GM10847 (cell line): ENCODE measurements around the gene GNG4.

Experiments used
- POLR2A ChIP-seq: IDR thresholded peaks from 2 replicates; pipeline ENCODE4 v1.6.1; 2011; ENCODE audit not compliant: insufficient read length; ENCODE audit errors: extremely low read depth

The GNG4 gene

DNA sequence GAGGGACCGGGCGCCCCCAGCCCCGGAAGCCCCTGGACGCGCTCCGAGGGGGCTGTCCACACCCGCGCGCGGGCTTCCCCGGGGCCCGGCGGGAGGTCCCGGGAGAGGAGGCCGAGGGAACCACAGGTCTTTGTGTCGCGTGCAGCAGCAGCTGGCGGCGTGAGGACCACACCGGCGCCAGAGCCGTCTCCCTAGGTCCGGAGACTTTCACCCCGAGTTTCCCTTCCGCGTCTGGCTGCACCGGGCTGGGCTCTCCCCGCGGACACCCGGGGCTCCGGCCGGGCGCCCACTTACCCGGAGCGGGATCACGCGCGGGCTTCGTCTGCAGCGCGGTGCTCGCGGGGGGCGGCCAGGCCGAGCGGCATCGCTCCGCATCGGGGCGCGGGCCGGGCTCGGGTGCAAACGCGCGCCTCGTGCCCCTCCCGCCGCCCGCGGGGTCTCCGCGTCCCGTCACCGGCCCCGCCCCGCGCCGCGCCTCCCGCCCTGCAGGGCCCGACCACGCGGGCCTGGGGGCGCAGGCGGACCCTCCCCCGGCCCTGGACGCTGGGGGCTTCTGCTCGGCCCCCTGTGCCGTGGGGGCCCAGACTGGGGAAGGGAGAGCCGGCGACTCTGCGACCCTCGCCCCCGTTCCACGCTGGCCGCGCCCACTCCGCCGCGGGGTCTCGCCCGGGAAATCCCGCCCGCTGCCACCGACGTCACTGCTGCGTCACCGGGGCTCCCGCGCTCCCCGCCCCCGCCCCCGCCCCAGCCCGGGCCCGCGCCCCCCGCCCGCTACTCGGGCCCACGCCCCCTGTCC is at the start of gene GNG4:
Gene GNG4 (minus strand): TSS at position 417 of the 796 bp plus-strand sequence. CDS start 65,946 bp downstream, outside the sequence.
- no peak for TF ChIP-seq POLR2A

DNA sequence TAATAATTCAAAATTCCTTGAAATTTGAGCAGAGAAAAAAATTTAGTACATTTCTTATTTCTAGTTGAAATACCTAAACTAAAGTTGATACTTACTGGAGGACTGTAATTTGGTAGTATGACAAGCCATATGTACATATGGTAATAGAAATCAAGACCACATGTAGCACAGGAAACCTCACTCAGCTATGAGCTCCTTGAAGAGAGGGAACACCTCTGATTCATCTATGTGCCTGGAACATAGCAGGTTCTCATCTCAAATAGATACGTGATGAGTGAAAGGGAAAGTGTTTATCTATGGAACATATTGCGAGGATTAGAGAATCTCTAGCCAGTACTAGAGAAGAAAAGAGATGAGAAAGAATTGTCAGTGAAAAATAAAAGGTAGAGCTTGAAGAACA is 47.9 kb upstream of the GNG4 start:
- no peak for TF ChIP-seq POLR2A

DNA sequence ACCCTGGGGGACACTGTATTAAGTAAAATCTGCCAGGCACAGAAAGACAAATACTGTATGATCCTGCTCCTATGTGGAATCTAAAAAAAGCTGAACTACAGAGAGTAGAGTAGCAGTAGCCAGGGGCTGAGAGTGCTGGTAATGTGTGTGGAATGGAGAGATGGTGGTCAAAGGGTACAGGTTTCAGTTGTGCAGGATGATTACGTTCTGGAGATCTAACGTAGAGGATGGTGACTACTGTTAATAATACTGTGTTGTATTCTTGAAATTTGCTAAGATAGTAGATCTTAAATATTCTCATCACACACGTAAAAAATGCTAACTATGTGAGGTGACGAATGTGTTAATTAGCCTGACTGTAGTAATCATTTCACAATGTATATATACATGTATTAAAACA is 39.8 kb upstream of the GNG4 start:
- no peak for TF ChIP-seq POLR2A

DNA sequence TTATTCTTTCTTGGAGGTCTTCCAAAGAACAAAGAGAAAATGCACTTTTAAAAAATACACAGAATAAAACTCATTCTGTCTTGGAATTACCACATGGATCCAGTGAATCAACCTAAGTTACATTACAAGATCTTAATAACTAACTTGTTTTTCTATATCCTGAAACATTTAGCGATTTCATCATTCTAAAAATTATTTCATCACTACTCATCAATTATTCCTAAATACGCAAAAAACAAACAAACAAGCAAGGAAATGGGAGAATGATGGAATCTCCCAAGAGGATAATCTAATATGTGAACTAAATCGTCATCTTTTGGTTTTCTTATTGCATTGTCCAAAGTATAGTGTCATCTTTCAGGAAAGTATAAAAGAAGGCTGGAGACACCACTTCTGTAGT is 38.5 kb upstream of the GNG4 start:
- no peak for TF ChIP-seq POLR2A

DNA sequence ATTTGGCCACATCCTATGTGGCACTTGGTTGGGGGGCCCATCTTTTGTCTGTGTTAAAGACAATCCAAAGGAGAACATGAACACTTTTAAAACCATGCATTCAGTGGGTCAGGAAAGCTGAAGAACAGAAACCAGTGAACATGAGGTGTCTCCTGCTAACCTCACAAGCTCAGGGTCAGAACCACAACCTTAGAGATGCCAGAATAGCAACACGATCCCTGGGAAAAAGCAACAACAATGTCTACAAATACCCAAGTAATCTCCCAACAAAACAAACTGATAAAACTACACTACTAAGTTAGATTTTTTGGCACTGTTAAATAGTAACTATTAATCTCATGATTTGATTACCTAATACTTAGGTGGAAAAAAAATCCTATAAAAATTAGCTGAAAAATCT is 34.1 kb upstream of the GNG4 start:
- no peak for TF ChIP-seq POLR2A

DNA sequence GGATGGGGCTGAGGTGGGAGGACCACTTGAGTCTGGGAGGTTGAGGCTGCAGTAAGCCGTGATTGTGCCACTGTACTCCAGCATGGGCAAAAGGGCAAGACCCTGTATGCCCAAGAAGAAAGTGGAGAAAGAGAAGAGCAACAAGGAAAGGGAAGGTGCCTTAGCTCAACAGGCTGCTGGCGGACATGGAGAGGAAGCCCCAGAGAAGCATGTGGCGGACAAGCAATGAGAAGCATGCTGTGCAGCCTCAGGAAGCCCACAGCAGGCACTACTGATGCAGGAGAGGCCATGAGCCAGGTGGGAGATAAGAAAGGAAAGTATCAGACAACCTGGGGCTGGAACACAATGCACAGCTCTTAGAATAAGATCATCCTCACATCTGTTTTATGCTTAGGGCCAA is 32.6 kb upstream of the GNG4 start:
- no peak for TF ChIP-seq POLR2A

DNA sequence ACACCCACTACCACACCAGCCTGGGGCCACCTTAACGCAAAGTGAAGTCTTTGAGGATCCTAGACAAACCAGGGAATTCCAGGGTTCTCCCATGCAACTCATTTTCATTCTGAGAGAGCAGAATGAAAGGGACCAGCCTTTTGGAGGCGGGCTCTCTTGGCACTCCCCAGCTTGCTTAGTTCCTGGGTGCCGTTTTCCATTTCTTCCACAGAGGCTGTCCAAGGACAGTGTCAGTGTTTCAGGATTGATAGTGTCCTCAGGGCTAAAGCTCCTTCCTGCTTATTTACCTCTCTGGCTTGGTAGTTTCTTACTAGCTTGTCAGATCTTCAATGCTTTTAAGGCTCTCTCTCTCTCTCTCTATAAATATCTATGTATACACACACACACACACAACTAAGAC is 30.1 kb upstream of the GNG4 start:
- TF ChIP-seq POLR2A = no peak

DNA sequence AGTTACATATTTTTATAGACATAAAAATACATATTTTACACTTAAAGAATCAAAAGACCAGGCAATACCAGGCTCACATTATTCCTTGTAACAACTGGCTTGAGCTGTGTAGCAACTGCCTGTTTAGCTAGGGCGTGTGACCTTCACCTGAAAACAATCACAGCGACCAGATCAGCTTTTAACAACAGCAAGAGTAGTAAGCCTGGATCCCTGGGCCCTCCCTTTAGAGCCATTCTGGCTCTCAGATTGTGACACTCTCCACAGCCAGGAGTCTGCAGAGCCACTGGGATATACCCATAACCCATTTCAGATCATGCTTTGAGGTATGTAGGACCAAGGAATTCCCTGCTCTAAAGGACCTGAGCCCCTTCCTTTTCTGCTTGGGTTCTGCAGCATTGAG is 29.4 kb upstream of the GNG4 start:
- TF ChIP-seq POLR2A = no peak

DNA sequence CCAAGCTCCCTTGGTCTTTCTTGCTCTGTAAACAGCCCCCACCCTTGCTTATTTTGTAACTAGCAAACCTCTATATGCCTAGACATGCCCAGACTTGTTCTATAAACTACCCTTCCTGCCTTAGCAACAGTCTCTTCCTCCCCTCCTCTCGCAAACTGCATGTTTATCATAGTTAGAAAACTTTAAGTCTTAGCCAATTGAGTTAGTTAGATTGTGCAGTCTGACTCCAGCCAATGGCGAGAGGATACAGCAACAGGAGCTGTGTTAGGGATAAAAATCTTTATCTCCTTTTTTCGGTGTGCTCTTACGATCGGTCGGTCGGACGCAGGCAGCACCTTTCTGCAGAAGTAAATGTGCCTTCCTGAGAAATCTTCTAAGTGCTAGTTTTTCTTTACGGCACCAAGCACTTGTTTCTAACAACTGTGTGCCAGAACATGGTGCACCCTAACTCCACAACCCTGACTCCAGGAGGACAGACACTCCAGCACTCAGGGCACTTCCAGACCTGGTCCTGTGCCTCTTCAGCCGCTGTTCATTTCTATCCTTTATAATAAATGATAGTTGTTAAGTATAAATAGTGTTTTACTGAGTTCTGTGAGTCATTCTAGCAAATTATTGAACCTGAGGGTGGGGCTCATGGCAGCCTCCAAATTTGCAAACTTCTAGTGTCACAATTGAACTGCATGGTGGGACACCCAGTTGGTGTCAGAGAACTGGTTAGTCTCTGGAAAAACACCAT is 25.7 kb upstream of the GNG4 start:
- TF ChIP-seq POLR2A = no peak

DNA sequence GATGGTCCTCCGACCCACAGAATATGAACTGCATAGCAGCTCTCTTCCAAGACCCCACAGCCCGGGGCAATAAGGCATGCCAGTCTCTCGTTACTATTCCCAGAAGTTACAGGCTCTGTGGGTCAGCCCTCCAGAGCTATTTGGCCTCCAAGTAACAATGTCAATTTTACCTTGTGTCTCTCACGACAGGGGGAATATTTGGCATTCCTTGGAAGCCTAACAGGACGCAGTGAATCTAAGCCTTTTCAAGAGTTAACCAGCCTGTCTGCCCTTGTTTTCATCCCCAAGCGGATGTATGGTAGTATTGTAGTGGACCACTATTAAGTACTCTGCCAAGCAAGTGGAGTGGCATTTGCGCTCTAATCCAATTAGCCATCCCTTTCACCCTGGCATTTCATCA is 24.4 kb upstream of the GNG4 start:
- no peak for TF ChIP-seq POLR2A

DNA sequence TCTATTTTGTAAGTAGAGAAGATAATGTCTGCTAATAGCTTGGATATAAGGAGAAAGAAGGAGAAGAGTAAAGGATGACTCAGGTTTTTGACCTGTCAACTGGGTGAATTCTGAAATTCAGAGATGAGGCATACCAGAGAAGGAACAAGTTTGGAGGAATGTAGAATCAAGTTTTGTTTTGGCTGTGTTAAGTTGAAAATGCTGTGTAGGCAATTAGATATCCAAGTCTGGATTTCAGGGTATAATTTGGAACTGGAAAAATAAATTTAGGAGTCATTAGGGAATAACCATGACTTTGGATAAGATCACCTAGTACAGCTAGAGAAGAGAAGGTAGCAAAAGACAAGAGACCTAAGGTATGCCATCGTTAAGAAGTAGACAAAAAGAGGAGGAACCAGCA is 22.4 kb upstream of the GNG4 start:
- TF ChIP-seq POLR2A = no peak

DNA sequence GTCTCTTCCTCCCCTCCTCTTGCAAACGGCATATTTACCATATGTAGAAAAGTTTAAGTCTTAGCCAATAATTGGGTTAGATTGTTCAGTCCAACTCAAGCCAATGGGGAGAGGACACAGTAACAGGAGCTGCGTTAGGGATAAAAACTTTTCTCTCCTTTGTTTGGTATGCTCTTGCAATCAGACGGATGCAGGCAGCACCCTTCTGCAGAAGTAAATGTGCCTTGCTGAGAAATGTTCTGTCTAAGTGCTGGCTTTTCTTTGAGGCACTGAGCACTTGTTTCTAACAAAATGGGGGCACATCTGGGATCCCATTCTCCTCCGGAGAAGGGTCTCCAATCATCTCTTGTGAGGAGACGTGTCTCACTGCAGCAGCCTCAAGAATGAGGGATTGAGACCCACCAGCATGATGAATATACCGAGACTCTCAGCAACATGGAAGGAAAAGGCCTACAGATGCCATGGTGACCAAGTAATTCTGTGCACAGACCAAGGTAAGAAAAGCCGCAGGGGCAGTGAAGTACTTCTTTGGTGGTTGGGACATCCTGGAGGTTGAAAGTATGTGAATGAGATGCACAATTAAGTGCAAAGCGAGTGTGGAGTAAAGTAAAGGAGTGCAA is 20.7 kb upstream of the GNG4 start:
- no peak for TF ChIP-seq POLR2A

DNA sequence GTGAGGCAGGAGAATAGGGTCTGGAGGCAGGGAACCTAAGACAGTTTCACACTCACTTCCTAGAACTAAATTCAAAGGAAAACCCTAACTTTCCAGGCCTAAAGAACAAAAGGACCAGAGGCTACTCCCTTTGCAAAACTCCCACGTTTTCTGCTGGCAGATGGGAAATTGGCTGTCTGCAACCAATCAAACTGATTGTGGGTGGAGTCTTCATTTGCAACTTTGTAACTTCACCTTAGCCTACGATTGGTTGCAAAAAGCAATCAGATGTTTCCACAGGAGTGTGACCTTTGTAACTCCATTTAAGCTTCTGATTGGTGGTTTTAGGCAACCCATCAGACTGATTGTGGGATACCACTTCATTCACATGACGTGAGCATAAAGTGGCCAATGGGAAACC is 19.7 kb upstream of the GNG4 start:
- TF ChIP-seq POLR2A = no peak

DNA sequence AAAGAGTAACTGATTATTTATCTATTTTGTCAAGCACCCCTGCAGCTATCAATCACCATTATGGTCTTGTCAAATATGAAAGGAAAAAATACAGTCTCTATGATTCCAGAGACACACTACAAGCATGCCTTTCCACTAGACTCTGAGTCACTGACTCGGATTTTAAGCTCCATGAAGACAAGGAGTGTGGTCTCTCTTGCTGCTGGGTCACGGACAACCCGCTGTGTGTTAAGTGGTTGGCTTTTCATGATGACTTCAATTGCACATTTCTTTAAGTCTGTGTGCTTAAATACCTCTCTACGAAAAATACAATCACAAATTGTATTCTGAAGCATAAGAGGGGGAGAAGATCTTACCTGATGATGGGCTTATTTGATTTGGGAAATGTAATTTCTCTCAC is 14.0 kb upstream of the GNG4 start:
- no peak for TF ChIP-seq POLR2A

DNA sequence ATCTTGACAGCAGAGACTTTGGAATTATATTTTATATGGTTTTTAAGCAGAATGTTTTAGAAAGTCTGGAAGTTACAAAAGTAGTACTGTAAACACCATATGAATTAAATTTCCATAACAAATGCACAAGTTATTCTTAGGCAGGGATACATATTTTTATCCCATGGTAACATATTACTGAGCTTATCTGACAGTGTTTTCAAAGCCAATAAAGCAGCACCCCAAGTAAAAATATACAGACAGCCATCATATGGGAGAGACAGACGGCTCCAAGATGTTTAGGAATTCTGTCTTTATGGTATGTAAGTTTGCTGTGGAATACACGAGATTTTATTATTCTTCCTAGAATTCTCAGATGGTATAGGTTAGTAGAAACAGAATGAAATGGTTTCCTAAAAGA is 12.0 kb upstream of the GNG4 start:
- TF ChIP-seq POLR2A = no peak

DNA sequence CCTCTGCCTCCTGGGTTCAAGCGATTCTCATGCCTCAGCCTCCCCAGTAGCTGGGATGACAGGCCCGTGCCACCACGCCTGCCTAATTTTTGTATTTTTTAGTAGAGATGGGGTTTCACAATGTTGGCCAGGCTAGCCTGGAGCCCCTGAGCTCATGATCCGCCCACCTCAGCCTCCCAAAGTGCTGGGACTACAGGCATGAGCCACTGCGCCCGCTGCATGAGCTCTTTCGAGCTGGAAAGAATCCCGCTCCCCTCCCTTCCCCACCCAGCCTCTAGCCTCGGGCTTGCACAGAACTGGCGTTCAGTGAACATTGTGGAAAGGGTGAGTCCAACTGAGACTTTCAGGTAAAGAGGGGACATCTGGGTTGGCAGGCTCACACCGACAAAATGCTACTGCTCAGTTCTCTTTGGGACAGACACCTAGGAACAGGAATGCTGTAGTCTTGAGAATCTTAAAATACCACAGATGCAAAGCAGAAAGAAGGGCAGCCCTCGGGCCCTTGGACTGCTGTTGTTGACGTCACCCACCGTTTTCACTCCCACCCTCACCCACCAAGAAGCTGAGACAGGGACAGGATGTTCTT is 9.7 kb upstream of the GNG4 start:
- TF ChIP-seq POLR2A = no peak
